GM21367 (cell line): ENCODE measurements around the gene SH3GL1.

Experiments used
- ATAC-seq: cut with Tn5 transposase; IDR thresholded peaks from one replicate; pipeline ENCODE4 v1.9.1; 2021; ENCODE audit not compliant: unreplicated experiment

Gene SH3GL1

GRCh38 chr19:4402171-4403004, 2.0 kb upstream of the SH3GL1 start, which contains the start of gene CHAF1A:
CHAF1A (plus strand) TSS chr19:4402640; CDS start chr19:4402763, 123 bp downstream.
- ATAC-seq = peak; percentile 69

- ATAC-seq = no peak
Measured at GRCh38 chr19:4401769-4402170, 1.4 kb upstream of the SH3GL1 start.

GRCh38 chr19:4399812-4400134, 574 bp downstream of the SH3GL1 start:
- ATAC-seq = peak; percentile 4

- ATAC-seq = no peak
Measured at GRCh38 chr19:4396949-4397783, 3.2 kb downstream of the SH3GL1 start.

- no peak for ATAC-seq
Measured at GRCh38 chr19:4393947-4394590, 6.3 kb downstream of the SH3GL1 start.

- no peak for ATAC-seq
Measured at GRCh38 chr19:4391701-4392483, 8.5 kb downstream of the SH3GL1 start.

GRCh38 chr19:4391306-4391693, 9.0 kb downstream of the SH3GL1 start:
- no peak for ATAC-seq

- ATAC-seq = no peak
Measured at GRCh38 chr19:4390567-4391305, 9.6 kb downstream of the SH3GL1 start.

GRCh38 chr19:4390017-4390566, 10.3 kb downstream of the SH3GL1 start:
- ATAC-seq = no peak

GRCh38 chr19:4389511-4390016, 10.8 kb downstream of the SH3GL1 start:
- no peak for ATAC-seq

- no peak for ATAC-seq
Measured at GRCh38 chr19:4389064-4389375, 11.3 kb downstream of the SH3GL1 start.

- no peak for ATAC-seq
Measured at GRCh38 chr19:4388337-4389063, 11.8 kb downstream of the SH3GL1 start.

GRCh38 chr19:4386041-4386782, 14.1 kb downstream of the SH3GL1 start:
- no peak for ATAC-seq

- no peak for ATAC-seq
Measured at GRCh38 chr19:4385291-4386040, 14.9 kb downstream of the SH3GL1 start.

- no peak for ATAC-seq
Measured at GRCh38 chr19:4380254-4380727, 20.1 kb downstream of the SH3GL1 start.

- ATAC-seq = no peak
Measured at GRCh38 chr19:4379383-4380253, 20.7 kb downstream of the SH3GL1 start.

GRCh38 chr19:4378886-4379285, 21.5 kb downstream of the SH3GL1 start:
- ATAC-seq = no peak
